GM12874 (cell line): ENCODE data around the gene KCNMA1.

Experiments
- TF ChIP-seq, protein P1 (sequence below): IDR thresholded peaks from 2 replicates; pipeline ENCODE4 v1.5.1; 2011; ENCODE audit warnings: low read depth, mild to moderate bottlenecking, control low read depth, low read length, moderate library complexity; ENCODE audit not compliant: insufficient read depth

Gene KCNMA1

GRCh38 chr10:76866841-76867586, 770.6 kb downstream of the KCNMA1 start:
- TF ChIP-seq, protein P1, sequence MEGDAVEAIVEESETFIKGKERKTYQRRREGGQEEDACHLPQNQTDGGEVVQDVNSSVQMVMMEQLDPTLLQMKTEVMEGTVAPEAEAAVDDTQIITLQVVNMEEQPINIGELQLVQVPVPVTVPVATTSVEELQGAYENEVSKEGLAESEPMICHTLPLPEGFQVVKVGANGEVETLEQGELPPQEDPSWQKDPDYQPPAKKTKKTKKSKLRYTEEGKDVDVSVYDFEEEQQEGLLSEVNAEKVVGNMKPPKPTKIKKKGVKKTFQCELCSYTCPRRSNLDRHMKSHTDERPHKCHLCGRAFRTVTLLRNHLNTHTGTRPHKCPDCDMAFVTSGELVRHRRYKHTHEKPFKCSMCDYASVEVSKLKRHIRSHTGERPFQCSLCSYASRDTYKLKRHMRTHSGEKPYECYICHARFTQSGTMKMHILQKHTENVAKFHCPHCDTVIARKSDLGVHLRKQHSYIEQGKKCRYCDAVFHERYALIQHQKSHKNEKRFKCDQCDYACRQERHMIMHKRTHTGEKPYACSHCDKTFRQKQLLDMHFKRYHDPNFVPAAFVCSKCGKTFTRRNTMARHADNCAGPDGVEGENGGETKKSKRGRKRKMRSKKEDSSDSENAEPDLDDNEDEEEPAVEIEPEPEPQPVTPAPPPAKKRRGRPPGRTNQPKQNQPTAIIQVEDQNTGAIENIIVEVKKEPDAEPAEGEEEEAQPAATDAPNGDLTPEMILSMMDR, result no peak

DNA sequence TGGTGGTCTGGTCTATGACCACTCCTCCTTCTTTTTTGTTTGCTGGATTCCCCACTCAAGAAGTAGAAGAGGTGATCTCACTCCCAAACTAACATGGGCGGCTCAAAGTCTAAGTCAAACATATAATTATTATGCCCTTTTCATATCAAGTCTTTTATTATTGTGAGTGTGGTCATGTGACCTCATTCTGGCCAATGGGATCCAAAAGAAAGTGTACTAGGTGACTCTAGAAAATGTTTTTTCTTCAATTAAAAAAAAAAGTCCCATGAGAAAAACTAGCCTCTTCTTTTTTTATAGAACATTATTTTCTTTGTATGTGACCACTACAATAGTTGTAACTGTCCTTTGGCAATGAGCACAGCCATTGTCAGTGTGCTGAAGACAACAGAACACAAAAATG, 772.7 kb downstream of the KCNMA1 start:
- TF ChIP-seq, protein P1, result no peak

DNA sequence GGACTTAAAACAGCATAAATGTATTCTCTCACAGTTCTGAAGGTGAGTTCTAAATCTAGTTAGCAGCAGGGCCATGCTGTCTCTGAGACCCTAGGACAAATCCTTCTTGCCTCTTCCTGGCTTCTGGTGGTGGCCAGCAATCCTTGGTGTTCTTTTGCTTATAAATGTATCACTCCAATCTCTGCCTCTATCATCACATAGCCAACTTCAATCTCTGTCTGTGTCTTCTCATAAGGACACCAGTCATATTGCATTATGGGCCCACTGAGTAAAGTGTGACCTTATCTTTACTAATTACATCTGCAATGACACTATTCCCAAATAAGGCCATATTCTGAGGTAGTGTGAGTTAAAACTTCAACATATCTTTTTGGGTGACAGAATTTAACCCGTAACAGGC, 778.9 kb downstream of the KCNMA1 start:
- TF ChIP-seq, protein P1, result no peak

DNA sequence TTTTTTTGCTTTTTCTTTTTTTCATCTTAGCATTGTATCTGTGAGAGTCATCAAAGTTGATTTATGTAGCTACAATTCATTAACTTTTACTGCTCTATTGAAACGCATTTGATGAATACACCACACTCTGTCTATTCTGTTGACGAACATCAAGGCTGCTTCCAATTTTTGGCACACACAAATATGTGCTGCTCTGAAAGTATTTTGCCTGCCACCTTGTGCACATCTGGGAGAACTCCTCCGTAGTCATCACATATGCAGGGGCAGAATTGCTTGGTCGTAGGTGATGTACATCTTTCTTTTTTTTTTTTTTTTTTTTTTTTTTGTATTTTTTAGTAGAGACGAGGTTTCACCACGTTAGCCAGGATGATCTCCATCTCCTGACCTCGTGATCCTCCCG, 796.8 kb downstream of the KCNMA1 start:
- TF ChIP-seq, protein P1, result no peak

DNA sequence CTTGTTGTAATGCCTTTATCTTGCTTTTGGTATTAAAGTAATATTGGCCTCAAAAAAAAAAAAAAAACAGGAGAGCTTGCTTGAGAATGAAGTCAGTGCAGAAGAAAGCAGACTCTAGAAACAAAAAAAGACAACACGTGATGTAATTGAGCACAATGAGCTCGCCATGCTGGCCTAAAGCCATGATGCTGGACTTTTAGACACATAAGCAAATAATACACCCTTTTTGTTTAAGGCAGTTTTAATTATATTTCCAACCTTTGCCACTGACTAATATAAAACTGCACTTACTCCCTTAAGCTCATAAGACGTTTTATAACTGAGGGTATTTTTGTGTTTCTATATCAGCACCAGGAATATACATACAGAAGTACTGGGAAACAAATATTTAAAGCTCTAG, 798.3 kb downstream of the KCNMA1 start:
- TF ChIP-seq, protein P1, result no peak

DNA sequence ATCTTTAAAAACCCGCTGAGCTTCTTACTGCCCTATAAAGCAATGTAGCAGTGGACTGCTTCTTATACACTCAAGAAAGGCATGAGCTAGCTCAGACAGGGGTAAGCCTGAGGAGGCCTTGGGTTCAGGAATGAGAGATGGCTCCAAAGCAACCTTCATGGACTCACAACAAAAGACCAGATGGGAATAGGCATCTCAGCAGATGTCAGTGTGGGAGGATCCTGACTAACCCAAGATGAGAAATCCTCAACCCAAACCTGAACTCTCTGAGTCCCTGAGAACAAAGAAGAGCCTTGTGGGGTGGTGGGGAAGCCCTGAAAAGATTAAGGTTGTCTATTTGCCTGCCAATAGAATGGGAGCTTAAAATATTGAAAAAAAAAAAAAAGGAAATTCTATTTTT, 807.4 kb downstream of the KCNMA1 start:
- TF ChIP-seq, protein P1, result no peak

- TF ChIP-seq, protein P1, result no peak
Observed at GRCh38 chr10:76829724-76830123, 807.9 kb downstream of the KCNMA1 start.
